Activated naive CD8-positive, alpha-beta T cell treated with anti-CD3 and anti-CD28 coated beads for 36 hours (primary cell): ENCODE measurements around the gene KMT2B. TPM values are rescaled to one million over a fixed set of nuclear protein-coding genes. Genes with fewer than 3 reads are reported as not detected.
A peak's percentile ranks its signal among the peaks of the same experiment; 100 is the strongest.
"Not testable (repeated sequence)": the region's sequence is repeated elsewhere in the genome, so short reads cannot be mapped to it uniquely, and the experiment has no call there.

Experiments
- DNase-seq: peaks from one replicate; pipeline ENCODE4 v3.0.0; 2021
- H3K27ac Mint-ChIP-seq: one replicate; pipeline ENCODE4 v1.8.0; 2022; ENCODE audit warnings: mild to moderate bottlenecking, moderate library complexity, mixed read lengths
- H3K27me3 Mint-ChIP-seq: one replicate; pipeline ENCODE4 v1.8.0; 2022; ENCODE audit warnings: mild to moderate bottlenecking, mixed read lengths
- H3K36me3 Mint-ChIP-seq: one replicate; pipeline ENCODE4 v1.8.0; 2021; ENCODE audit warnings: mild to moderate bottlenecking, mixed read lengths
- H3K4me1 Mint-ChIP-seq: one replicate; pipeline ENCODE4 v1.8.0; 2021; ENCODE audit warnings: mixed read lengths
- H3K4me3 Mint-ChIP-seq: one replicate; pipeline ENCODE4 v1.8.0; 2022; ENCODE audit warnings: mild to moderate bottlenecking, moderate library complexity, mixed read lengths
- H3K9me3 Mint-ChIP-seq: one replicate; pipeline ENCODE4 v1.8.0; 2022; ENCODE audit warnings: mixed read lengths
- total RNA-seq, 2 experiments: library from RNA; stranded (reverse); gene quantifications; one replicate each; pipeline ENCODE4 v1.2.3, GENCODE V29; 2021

KMT2B gene, protein sequence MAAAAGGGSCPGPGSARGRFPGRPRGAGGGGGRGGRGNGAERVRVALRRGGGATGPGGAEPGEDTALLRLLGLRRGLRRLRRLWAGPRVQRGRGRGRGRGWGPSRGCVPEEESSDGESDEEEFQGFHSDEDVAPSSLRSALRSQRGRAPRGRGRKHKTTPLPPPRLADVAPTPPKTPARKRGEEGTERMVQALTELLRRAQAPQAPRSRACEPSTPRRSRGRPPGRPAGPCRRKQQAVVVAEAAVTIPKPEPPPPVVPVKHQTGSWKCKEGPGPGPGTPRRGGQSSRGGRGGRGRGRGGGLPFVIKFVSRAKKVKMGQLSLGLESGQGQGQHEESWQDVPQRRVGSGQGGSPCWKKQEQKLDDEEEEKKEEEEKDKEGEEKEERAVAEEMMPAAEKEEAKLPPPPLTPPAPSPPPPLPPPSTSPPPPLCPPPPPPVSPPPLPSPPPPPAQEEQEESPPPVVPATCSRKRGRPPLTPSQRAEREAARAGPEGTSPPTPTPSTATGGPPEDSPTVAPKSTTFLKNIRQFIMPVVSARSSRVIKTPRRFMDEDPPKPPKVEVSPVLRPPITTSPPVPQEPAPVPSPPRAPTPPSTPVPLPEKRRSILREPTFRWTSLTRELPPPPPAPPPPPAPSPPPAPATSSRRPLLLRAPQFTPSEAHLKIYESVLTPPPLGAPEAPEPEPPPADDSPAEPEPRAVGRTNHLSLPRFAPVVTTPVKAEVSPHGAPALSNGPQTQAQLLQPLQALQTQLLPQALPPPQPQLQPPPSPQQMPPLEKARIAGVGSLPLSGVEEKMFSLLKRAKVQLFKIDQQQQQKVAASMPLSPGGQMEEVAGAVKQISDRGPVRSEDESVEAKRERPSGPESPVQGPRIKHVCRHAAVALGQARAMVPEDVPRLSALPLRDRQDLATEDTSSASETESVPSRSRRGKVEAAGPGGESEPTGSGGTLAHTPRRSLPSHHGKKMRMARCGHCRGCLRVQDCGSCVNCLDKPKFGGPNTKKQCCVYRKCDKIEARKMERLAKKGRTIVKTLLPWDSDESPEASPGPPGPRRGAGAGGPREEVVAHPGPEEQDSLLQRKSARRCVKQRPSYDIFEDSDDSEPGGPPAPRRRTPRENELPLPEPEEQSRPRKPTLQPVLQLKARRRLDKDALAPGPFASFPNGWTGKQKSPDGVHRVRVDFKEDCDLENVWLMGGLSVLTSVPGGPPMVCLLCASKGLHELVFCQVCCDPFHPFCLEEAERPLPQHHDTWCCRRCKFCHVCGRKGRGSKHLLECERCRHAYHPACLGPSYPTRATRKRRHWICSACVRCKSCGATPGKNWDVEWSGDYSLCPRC (N-terminal part only)
- total RNA-seq = 10 to 100 TPM; 42.2 to 45.5 TPM

GRCh38 chr19:35717665-35718344 is at the start of gene KMT2B:
Gene KMT2B (plus strand): TSS chr19:35718003. CDS start chr19:35718019, 16 bp downstream.
- Mint-ChIP-seq H3K27me3 (peaks cover 16% of the 10 kb centered on the region), H3K4me3 (peak within 1 kb of the TSS; percentile 93), H3K9me3 (no peaks in the 10 kb centered on the region), H3K27ac (peak within 1 kb of the TSS; percentile 98), H3K4me1 (peaks cover 37% of the 10 kb centered on the region), H3K36me3 (peaks cover 70% of the 10 kb centered on the region)
- DNase-seq = no peak

DNA sequence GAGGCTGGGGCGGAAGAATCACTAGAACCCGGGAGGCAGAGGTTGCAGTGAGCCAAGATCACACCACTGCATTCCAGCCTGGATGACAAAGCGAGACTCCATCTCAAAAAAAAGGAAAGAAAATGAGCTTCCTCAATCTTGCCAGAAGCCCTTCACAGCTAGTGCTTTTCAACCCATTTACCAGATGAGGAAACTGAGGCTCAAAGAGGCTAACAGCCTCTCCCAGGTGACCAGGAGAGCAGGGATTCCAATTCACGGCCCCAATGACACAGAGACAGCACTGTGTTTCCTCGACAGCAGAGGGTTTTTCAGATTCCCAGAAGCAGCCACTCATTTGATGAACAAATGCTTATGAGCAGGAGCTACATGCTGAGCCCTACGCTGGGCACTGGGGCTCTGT is 48.2 kb upstream of the KMT2B start:
- H3K4me3 Mint-ChIP-seq = no peak overlapping the region
- H3K27me3 Mint-ChIP-seq = peaks cover 43% of the 10 kb centered on the region
- DNase-seq = no peak
- no peaks in the 10 kb centered on the region for H3K9me3 Mint-ChIP-seq
- H3K36me3 Mint-ChIP-seq = no peaks in the 10 kb centered on the region
- H3K27ac Mint-ChIP-seq = no peak overlapping the region
- peaks cover 6% of the 10 kb centered on the region for H3K4me1 Mint-ChIP-seq

DNA sequence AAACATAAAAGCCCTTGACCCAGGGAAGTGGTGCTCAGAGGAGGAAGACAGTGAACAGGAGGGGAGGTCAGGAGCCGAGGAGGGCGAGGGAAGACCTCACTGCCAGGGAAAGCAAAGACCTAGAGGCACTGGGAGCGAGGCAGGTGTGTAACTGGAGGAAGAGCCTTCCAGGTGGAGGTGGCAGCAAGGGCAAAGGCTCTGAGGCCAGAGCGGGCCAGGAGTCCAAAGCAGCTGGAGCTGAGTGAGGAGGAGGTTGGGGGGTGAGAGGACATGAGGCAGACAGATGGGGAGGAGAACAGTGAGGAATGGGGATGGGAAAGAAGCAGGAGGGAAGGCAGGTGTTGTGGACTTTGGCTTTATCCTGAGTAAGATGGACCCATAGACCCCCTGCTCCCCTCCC is 47.8 kb upstream of the KMT2B start:
- no peak for DNase-seq
- H3K27ac Mint-ChIP-seq = no peak overlapping the region
- peaks cover 6% of the 10 kb centered on the region for H3K4me1 Mint-ChIP-seq
- H3K9me3 Mint-ChIP-seq = no peaks in the 10 kb centered on the region
- H3K4me3 Mint-ChIP-seq = no peak overlapping the region
- H3K36me3 Mint-ChIP-seq = no peaks in the 10 kb centered on the region
- peaks cover 43% of the 10 kb centered on the region for H3K27me3 Mint-ChIP-seq

GRCh38 chr19:35670686-35671085 is 47.1 kb upstream of the KMT2B start:
- peaks cover 43% of the 10 kb centered on the region for H3K27me3 Mint-ChIP-seq
- no peaks in the 10 kb centered on the region for H3K9me3 Mint-ChIP-seq

DNA sequence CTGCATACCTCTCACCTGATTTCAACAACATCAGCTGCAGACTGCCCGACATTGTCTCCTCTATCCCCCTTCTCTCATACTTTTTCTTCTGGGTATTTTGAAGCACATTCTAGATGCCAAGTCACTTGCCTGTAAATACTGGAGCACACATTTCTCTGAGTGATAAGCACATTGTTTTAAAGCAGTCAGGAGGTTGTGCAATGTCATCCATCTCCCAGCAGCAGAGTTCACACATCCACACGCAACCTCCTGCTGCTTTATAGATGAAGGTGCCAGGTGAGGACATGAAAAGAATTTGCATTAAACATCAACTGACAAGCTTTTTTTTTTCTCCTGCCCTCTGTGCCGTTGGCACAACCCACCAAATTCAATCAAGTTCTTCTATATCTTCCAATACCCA is 46.0 kb upstream of the KMT2B start:
- no peaks in the 10 kb centered on the region for H3K36me3 Mint-ChIP-seq
- H3K9me3 Mint-ChIP-seq = no peaks in the 10 kb centered on the region
- H3K27ac Mint-ChIP-seq = no peak overlapping the region
- no peak overlapping the region for H3K4me3 Mint-ChIP-seq
- no peak for DNase-seq
- peaks cover 45% of the 10 kb centered on the region for H3K27me3 Mint-ChIP-seq
- peaks cover 6% of the 10 kb centered on the region for H3K4me1 Mint-ChIP-seq

More at GRCh38 chr19:35670686-35671085, 47.1 kb upstream of the KMT2B start:
- H3K36me3 Mint-ChIP-seq = no peaks in the 10 kb centered on the region
- no peak overlapping the region for H3K27ac Mint-ChIP-seq
- DNase-seq = no peak
- peaks cover 6% of the 10 kb centered on the region for H3K4me1 Mint-ChIP-seq
- H3K4me3 Mint-ChIP-seq = no peak overlapping the region

GRCh38 chr19:35673121-35673804 is 44.5 kb upstream of the KMT2B start:
- H3K27me3 Mint-ChIP-seq = peaks cover 46% of the 10 kb centered on the region
- H3K4me1 Mint-ChIP-seq = peaks cover 6% of the 10 kb centered on the region

DNA sequence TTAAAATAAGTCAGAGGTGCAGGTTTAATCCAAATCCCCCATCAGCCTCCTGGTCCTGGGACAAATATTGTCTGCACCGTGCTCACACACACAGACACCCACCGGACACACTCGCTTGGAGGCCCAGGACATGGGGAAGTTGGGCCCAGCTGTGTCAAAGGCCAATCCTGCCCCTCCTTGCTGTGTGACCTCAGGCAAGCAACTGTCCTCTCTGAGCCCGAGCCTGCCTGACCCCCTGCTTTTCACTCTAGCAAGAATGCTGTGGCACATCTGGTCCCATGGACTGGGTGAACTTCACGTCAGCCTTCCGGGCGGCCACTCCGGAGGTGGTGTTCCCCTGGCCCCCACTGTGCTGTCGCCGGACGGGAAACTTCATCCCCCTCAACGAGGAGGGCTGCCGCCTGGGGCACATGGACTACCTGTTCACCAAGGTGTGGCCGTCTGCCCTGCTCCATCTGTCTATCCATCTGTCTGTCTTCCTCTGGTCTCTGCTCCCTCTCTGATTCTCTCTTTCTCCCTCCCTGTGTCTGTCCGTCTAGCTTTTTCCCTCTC is 42.1 kb upstream of the KMT2B start:
- Mint-ChIP-seq H3K4me3 (no peak overlapping the region), H3K36me3 (no peaks in the 10 kb centered on the region), H3K27me3 (peaks cover 36% of the 10 kb centered on the region), H3K4me1 (peaks cover 6% of the 10 kb centered on the region), H3K9me3 (no peaks in the 10 kb centered on the region), H3K27ac (no peak overlapping the region)
- no peak for DNase-seq

More at GRCh38 chr19:35673121-35673804, 44.5 kb upstream of the KMT2B start:
- Mint-ChIP-seq H3K27ac (peak overlapping the region; percentile 16), H3K9me3 (no peaks in the 10 kb centered on the region), H3K4me3 (peak overlapping the region; percentile 75), H3K36me3 (no peaks in the 10 kb centered on the region)
- DNase-seq = peak; percentile 58

GRCh38 chr19:35689836-35690235 is 28.0 kb upstream of the KMT2B start:
- H3K9me3 Mint-ChIP-seq = no peaks in the 10 kb centered on the region
- H3K27me3 Mint-ChIP-seq = no peaks in the 10 kb centered on the region
- H3K36me3 Mint-ChIP-seq = no peaks in the 10 kb centered on the region
- peaks cover 6% of the 10 kb centered on the region for H3K4me1 Mint-ChIP-seq
- H3K4me3 Mint-ChIP-seq = no peak overlapping the region
- DNase-seq = no peak
- no peak overlapping the region for H3K27ac Mint-ChIP-seq

- H3K4me1 Mint-ChIP-seq, H3K36me3 Mint-ChIP-seq, H3K4me3 Mint-ChIP-seq, DNase-seq, H3K27ac Mint-ChIP-seq, H3K27me3 Mint-ChIP-seq, H3K9me3 Mint-ChIP-seq: not testable (repeated sequence)
Measured at GRCh38 chr19:35691106-35691505, 26.7 kb upstream of the KMT2B start.

DNA sequence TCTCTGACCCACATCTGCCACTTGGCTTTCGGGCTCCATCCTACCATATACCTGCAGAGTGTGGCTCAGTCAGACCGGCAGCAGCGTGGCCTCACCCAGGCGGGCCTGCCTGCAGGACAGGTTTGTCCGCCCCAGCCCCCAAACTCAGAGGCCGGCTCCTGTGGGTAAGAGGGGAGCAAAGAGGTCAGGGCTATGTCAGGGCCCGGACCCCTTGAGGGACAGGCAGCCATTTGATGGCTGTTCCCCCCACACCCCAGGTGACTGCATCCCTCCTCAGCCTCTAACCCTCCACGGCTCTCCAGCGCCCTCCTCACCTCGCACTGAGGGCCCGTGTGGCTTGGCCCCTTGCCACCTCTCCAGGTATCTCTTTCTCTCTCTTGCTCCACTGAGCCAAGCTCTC is 25.8 kb upstream of the KMT2B start:
- Mint-ChIP-seq H3K36me3 (no peaks in the 10 kb centered on the region), H3K27me3 (no peaks in the 10 kb centered on the region), H3K9me3 (peaks cover 4% of the 10 kb centered on the region), H3K4me3 (no peak overlapping the region), H3K27ac (no peak overlapping the region), H3K4me1 (peaks cover 17% of the 10 kb centered on the region)
- no peak for DNase-seq

GRCh38 chr19:35693422-35693821 is 24.4 kb upstream of the KMT2B start:
- Mint-ChIP-seq H3K4me1 (peaks cover 19% of the 10 kb centered on the region), H3K9me3 (peaks cover 4% of the 10 kb centered on the region), H3K36me3 (no peaks in the 10 kb centered on the region), H3K4me3 (no peak overlapping the region), H3K27ac (no peak overlapping the region), H3K27me3 (no peaks in the 10 kb centered on the region)
- no peak for DNase-seq

GRCh38 chr19:35693835-35694599 is 23.8 kb upstream of the KMT2B start:
- DNase-seq = peak; percentile 88
- Mint-ChIP-seq H3K4me1 (peaks cover 19% of the 10 kb centered on the region), H3K27me3 (no peaks in the 10 kb centered on the region), H3K9me3 (peaks cover 4% of the 10 kb centered on the region), H3K36me3 (no peaks in the 10 kb centered on the region), H3K27ac (peak overlapping the region; percentile 29), H3K4me3 (no peak overlapping the region)

GRCh38 chr19:35695895-35696422 is 21.8 kb upstream of the KMT2B start:
- H3K27ac Mint-ChIP-seq = no peak overlapping the region
- H3K9me3 Mint-ChIP-seq = peaks cover 4% of the 10 kb centered on the region
- peaks cover 25% of the 10 kb centered on the region for H3K4me1 Mint-ChIP-seq
- DNase-seq = no peak
- no peaks in the 10 kb centered on the region for H3K36me3 Mint-ChIP-seq
- no peaks in the 10 kb centered on the region for H3K27me3 Mint-ChIP-seq
- H3K4me3 Mint-ChIP-seq = no peak overlapping the region
